ENCODE measurements around the gene PRR5L.

The PRR5L gene

DNA sequence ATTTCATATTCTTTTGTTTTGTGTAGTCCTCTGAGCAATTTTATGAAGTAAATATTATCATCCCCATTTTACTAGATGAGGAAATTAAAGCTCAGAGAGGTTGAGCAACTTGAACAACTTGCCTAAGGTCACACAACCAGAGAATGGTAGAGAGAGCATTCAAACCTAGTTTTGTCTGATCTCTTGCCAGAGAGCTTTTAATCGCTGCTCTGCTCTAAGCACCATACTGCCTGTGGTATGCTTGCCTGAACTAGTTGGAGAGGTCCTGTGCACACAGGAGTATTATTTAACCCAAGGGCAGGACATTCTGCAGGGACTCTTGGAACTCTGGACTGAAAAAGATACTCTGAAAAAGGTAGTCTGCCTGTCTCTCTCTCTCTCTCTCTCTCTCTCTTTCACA is 175.5 kb downstream of the PRR5L start:
- DNase-seq (ENCODE audit: low read depth in 1 of 2, low spot score in 1 of 2): no peak
- TF ChIP-seq GABPA (IDR thresholded peaks at IDR 0.05; ENCODE audit: low read depth) (no peak), POLR2AphosphoS5 (IDR thresholded peaks at IDR 0.05; ENCODE audit: low read depth) (no peak), SPI1 (IDR thresholded peaks at IDR 0.05; ENCODE audit: borderline replicate concordance, low read depth) (no peak)
- TF ChIP-seq, protein P1, sequence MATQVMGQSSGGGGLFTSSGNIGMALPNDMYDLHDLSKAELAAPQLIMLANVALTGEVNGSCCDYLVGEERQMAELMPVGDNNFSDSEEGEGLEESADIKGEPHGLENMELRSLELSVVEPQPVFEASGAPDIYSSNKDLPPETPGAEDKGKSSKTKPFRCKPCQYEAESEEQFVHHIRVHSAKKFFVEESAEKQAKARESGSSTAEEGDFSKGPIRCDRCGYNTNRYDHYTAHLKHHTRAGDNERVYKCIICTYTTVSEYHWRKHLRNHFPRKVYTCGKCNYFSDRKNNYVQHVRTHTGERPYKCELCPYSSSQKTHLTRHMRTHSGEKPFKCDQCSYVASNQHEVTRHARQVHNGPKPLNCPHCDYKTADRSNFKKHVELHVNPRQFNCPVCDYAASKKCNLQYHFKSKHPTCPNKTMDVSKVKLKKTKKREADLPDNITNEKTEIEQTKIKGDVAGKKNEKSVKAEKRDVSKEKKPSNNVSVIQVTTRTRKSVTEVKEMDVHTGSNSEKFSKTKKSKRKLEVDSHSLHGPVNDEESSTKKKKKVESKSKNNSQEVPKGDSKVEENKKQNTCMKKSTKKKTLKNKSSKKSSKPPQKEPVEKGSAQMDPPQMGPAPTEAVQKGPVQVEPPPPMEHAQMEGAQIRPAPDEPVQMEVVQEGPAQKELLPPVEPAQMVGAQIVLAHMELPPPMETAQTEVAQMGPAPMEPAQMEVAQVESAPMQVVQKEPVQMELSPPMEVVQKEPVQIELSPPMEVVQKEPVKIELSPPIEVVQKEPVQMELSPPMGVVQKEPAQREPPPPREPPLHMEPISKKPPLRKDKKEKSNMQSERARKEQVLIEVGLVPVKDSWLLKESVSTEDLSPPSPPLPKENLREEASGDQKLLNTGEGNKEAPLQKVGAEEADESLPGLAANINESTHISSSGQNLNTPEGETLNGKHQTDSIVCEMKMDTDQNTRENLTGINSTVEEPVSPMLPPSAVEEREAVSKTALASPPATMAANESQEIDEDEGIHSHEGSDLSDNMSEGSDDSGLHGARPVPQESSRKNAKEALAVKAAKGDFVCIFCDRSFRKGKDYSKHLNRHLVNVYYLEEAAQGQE (IDR thresholded peaks at IDR 0.05; ENCODE audit: insufficient replicate concordance, low read depth): no peak
- TF ChIP-seq, protein P2, sequence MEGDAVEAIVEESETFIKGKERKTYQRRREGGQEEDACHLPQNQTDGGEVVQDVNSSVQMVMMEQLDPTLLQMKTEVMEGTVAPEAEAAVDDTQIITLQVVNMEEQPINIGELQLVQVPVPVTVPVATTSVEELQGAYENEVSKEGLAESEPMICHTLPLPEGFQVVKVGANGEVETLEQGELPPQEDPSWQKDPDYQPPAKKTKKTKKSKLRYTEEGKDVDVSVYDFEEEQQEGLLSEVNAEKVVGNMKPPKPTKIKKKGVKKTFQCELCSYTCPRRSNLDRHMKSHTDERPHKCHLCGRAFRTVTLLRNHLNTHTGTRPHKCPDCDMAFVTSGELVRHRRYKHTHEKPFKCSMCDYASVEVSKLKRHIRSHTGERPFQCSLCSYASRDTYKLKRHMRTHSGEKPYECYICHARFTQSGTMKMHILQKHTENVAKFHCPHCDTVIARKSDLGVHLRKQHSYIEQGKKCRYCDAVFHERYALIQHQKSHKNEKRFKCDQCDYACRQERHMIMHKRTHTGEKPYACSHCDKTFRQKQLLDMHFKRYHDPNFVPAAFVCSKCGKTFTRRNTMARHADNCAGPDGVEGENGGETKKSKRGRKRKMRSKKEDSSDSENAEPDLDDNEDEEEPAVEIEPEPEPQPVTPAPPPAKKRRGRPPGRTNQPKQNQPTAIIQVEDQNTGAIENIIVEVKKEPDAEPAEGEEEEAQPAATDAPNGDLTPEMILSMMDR (IDR thresholded peaks at IDR 0.05; ENCODE audit: insufficient read depth, low read length): no peak
- no peak overlapping the region for H3K27ac ChIP-seq (replicated peaks)

DNA sequence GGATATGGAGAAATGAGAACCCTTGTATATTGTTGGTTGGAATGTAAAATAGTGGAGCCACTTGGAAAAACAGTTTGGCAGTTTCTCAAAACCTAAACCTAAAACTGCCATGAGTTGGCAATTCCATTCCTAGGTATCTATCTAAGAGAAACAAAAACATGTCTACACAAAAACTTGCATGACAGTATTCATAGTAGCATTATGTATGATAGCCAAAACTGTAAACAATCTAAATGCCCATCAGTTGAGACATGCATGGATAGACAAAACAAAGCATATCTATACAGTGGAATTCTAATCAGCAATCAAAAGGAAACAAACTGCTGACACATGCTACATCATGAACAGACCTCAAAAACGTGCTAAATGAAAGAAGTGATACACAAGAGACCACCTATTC is 179.1 kb downstream of the PRR5L start:
- no peak overlapping the region for H3K27ac ChIP-seq (replicated peaks)
- H3K27me3 ChIP-seq (ENCODE audit: insufficient read depth, poor library complexity, severe bottlenecking): no peaks in the 10 kb centered on the region
- no peak overlapping the region for H3K4me3 ChIP-seq (replicated peaks; ENCODE audit: insufficient read depth, low read length)
- TF ChIP-seq, protein P1 (IDR thresholded peaks at IDR 0.05; ENCODE audit: insufficient replicate concordance, low read depth): no peak
- TF ChIP-seq, protein P2 (IDR thresholded peaks at IDR 0.05; ENCODE audit: insufficient read depth, low read length): no peak
- TF ChIP-seq SPI1 (IDR thresholded peaks at IDR 0.05; ENCODE audit: borderline replicate concordance, low read depth): no peak
- TF ChIP-seq POLR2AphosphoS5 (IDR thresholded peaks at IDR 0.05; ENCODE audit: low read depth): no peak
- TF ChIP-seq GABPA (IDR thresholded peaks at IDR 0.05; ENCODE audit: low read depth): no peak
- DNase-seq (ENCODE audit: low read depth in 1 of 2, low spot score in 1 of 2): no peak

More for the DNA sequence above, 175.5 kb downstream of the PRR5L start:
- Histone ChIP-seq H3K27me3 (ENCODE audit: insufficient read depth, poor library complexity, severe bottlenecking) (no peaks in the 10 kb centered on the region), H3K4me3 (replicated peaks; ENCODE audit: insufficient read depth, low read length) (no peak overlapping the region)

DNA sequence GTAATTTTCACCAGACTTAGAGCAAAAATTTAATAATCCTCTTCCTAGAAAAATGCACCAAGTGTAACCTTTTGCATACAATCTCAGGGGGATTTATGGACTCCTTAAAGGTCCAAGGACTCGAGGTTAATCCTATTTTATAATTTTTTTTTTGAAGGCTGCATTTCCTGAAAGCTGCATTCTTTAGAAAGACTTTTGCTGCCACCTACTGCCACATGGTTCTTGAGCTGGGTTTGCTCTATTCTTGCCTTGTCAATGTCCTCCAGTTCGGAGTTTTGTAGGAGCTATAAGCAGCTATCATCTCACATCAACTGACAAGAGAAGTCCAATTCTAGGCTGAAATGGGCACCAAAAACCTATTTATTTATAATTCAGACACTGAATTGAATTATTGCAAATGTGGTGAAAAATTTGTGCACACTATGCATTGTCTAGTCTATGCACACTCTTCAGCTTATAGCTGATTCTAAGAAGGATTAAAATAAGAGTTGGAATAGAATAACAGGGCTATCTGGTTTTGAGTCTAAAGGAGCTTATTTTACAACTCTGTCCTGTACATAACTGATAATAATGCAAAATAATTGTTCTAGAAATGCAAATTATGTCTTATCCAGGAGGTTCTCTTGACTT is 182.7 kb downstream of the PRR5L start:
- no peaks in the 10 kb centered on the region for H3K27me3 ChIP-seq (ENCODE audit: insufficient read depth, poor library complexity, severe bottlenecking)
- peak in 1 of 2 experiments; percentile 43 for DNase-seq (ENCODE audit: low read depth in 1 of 2, low spot score in 1 of 2)

More for the DNA sequence above, 182.7 kb downstream of the PRR5L start:
- H3K4me3 ChIP-seq (replicated peaks; ENCODE audit: insufficient read depth, low read length): no peak overlapping the region
- H3K27ac ChIP-seq (replicated peaks): no peak overlapping the region
- TF ChIP-seq, protein P2 (IDR thresholded peaks at IDR 0.05; ENCODE audit: insufficient read depth, low read length): peak; percentile 25
- no peak for TF ChIP-seq POLR2AphosphoS5 (IDR thresholded peaks at IDR 0.05; ENCODE audit: low read depth)
